ENCODE data around the gene RAB11B.
"Not testable (repeated sequence)": the region's sequence is repeated elsewhere in the genome, so short reads cannot be mapped to it uniquely, and the experiment has no call there.

RAB11B gene

GRCh38 chr19:8393871-8394250, 3.7 kb downstream of the RAB11B start:
- DNase-seq (ENCODE audit: low read depth): no peak

DNA sequence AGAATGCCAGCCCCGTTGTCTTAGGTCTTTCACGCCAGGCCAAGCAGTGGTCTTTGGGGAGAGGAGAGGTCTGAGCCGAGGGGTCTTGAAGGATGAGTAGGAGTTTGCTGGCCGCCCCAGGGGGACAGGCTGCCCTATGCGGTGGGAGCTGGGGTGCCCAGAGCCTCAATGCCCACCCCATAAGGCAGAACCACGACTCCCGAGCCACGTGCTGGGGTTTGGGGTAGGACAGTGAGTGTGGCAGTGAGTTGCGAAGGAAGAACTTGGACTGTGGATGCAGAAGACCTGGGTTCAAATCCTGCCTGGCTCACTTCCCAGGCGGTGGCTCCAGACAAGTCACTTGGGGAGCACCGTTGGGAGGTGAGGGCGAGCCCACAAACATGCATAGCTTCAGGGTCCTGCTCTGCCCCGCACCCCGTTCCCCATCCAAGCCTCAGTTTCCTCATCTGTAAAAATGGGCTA, 5.5 kb downstream of the RAB11B start:
- DNase-seq (ENCODE audit: low read depth): no peak

DNA sequence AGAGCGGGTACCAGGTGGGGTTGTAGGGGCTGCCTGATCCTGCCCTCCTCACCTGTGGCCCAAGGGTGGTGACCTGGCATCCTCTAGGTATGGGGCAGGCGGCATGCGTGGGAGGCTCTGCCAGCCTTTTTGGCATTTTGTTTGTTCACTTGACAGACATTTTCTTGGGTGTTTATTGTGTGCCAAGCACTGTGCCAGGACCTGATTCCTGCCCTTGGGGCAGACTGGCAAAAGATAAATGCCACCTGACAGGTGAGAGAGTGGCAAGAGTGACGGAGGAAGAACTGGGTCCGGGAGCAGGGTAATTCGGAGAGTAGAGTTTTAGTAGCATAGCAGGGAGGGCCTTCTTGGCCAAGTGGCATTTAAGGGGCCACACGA, 6.0 kb downstream of the RAB11B start:
- no peak for DNase-seq (ENCODE audit: low read depth)

DNA sequence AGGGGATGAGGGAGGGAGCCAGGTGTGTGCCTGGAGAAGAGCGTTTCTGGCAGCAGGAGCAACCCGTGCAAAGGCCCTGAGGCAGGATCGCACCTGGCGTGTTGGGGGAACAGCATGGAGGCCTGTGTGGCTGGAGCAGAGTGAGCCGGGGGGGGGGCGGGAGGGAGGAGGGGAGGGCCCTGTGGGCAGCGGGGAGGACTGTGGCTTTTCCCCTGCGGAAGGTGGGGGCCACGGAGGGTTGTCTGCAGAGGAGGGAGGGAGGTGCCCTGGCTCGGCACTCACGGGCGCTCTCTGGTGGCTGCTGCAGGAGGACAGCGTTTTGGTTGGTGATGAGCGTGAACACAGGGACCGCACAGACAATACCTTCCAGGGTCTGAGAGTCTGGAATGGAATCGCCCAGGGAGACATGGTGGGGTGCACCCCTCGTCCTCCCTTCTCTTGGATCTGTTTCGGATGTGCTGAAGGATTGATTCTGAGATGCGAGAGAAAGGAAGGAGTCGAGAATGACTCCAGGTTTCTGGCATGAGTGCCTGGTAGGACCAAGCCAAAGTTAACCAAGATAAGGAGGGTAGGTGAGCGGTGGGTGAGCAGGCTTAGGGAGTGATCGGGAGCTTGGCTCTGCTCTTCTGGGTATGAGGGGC, 6.5 kb downstream of the RAB11B start:
- peak; percentile 65 for DNase-seq (ENCODE audit: low read depth)

GRCh38 chr19:8397271-8397670, 7.1 kb downstream of the RAB11B start:
- DNase-seq (ENCODE audit: low read depth): no peak

GRCh38 chr19:8397746-8398310, 7.7 kb downstream of the RAB11B start:
- no peak for DNase-seq (ENCODE audit: low read depth)

DNA sequence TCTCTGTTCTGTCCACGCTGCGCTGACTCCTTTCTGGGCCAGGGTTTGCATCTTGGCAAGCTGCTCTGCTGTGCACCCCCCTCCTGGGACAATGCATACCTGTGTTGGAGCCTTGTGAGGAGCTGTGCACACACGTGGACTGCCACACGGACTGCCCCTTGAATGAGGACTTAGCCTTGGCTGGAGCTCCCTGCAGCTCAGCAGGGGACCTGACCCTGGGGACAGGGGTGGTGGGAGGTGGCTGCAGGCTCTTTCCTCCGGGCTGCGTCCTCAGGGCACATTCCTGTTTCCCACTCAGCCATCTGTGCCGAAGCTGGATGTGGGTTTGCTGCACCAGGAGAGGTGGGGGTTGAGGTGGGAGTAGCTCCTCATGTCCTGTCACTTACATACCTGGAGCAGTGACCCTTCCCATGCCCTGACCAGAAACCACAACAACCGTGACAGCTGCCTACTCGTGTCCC, 8.2 kb downstream of the RAB11B start:
- no peak for DNase-seq (ENCODE audit: low read depth)

- no peak for DNase-seq (ENCODE audit: low read depth)
These were observed 9.6 kb downstream of the RAB11B start for GRCh38 chr19:8399681-8400188.

GRCh38 chr19:8401981-8402411, 11.8 kb downstream of the RAB11B start:
- no peak for DNase-seq (ENCODE audit: low read depth)

- DNase-seq (ENCODE audit: low read depth): no peak
These were observed 13.1 kb downstream of the RAB11B start for GRCh38 chr19:8403098-8403819.

DNA sequence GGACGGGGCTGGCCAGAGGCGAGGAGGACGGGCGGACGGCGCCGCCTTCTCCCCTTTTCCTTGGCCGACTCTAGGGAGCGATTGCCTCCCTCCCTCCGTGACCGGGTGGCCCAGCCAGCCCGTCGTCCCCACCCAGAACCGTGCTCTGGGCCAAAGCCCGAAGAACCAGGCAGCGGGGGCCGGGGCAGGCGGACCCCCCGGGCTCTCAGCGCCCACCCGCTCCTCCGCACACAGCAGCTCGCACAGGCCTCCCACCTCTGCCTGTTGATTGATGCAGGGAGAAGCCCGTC, 13.6 kb downstream of the RAB11B start:
- no peak for DNase-seq (ENCODE audit: low read depth)

GRCh38 chr19:8404391-8405151, 14.4 kb downstream of the RAB11B start:
- DNase-seq (ENCODE audit: low read depth): no peak

GRCh38 chr19:8410718-8411117, 20.6 kb downstream of the RAB11B start:
- DNase-seq (ENCODE audit: low read depth): not testable (repeated sequence)

GRCh38 chr19:8412783-8413628, 22.8 kb downstream of the RAB11B start, which contains the start of gene MARCHF2:
MARCHF2 (plus strand) TSS chr19:8413305; CDS start chr19:8421841, 8,536 bp downstream.
- DNase-seq (ENCODE audit: low read depth): peak; percentile 91

GRCh38 chr19:8413629-8413995, 23.5 kb downstream of the RAB11B start:
- DNase-seq (ENCODE audit: low read depth): no peak

GRCh38 chr19:8416796-8417195, 26.6 kb downstream of the RAB11B start:
- no peak for DNase-seq (ENCODE audit: low read depth)

DNA sequence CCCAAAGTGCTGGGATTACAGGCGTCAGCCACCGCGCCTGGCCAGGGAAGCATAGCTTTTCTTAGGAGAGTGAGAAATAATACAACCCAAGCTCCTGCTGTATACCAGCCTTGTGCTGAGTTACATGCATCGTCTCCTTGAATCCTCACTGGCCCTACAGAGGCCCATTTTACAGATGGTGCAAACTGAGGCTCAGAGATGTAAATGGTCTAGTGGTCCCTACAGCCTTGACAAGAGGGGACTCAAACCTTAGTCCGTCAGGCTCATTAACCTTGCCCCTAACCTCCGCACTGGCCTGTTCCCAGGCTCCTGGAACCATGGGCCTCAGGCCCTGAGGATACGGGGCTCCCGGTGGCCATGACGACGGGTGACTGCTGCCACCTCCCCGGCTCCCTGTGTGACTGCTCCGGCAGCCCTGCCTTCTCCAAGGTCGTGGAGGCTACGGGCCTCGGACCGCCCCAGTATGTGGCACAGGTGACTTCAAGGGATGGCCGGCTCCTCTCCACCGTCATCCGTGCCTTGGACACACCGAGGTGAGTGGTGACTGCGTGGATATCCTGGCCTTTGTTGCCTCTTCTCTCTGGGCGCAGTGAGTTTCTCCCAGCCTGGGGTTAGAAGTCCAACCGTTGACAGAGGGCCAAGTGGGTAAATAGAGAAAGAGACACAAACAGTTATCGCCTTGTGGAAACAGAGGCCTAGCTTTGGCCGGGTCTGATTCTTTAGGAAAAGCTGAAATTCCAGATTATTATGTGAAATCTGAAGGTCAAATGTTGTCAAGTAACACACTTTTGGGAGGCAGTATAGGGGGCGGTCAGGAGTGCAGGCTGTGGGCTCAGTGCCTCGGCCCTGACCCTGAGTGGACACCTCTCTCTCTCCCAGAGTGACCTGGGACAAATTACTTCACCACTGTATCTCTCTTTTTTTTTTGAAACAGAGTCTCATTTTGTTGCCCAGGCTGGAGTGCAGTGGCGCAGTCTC, 31.6 kb downstream of the RAB11B start:
- no peak for DNase-seq (ENCODE audit: low read depth)

DNA sequence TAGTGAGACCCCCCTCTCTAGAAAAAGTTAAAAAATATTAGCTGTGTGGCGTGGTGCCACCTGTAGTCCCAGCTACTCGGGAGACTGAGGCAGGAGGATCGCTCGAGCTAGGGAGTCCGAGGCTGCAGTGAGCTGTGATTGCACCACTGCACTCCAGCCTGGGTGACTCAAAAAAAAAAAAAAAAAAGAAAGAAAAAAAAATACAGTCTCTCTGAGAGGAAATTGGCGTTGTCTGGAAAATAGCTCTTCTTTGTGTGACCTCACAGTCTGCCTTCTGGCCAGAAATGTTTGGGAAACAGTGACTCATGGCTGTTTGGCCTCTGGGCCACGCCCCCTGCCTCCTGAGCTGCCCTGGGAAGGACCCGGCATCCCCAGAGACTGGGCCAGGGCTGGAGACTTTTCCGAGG, 33.7 kb downstream of the RAB11B start:
- no peak for DNase-seq (ENCODE audit: low read depth)

- DNase-seq (ENCODE audit: low read depth): not testable (repeated sequence)
These were observed 35.2 kb downstream of the RAB11B start for GRCh38 chr19:8425331-8425730.

DNA sequence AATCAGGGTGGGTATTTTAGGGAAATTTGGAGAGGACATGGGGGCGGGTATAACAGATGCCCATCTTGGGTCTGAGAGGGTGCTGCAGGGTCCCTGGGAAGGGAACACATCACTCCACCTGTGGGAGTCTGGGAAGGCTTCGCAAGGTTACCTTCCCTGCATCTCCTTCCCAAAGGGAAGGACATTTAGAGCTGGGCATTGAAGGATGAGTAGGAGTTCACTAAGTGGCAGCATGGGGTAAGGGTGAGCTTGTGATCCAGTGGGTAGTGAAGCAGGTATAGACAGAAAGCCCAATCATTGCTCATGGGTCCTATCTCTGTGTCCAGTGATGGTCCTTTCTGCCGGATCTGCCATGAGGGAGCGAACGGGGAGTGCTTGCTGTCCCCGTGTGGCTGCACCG, 36.1 kb downstream of the RAB11B start:
- no peak for DNase-seq (ENCODE audit: low read depth)
